DOHH2 (cell line): ENCODE data around the gene KRTAP6-2.

Source experiments
- CTCF ChIP-seq: fragments of 200-600 bp; sonication (generic); IDR thresholded peaks from one replicate; pipeline ENCODE4 v1.5.1; 2014; ENCODE audit warnings: antibody characterized with exemption, mild to moderate bottlenecking, low read depth, low read length; ENCODE audit not compliant: poor library complexity, severe bottlenecking
- EZH2phosphoT487 ChIP-seq: fragments of 200-600 bp; sonication (generic); IDR thresholded peaks from 2 replicates; pipeline ENCODE4 v1.6.1; 2017; ENCODE audit warnings: borderline replicate concordance, mild to moderate bottlenecking, antibody characterized with exemption, low read length, moderate library complexity, mixed read lengths

GRCh38 chr21:30563630-30564029 is 35.1 kb downstream of the KRTAP6-2 start:
- TF ChIP-seq CTCF (no peak), EZH2phosphoT487 (no peak)
